NK-92 (cell line): ENCODE results near the gene CYFIP1.

Experiments
- DNase-seq: peaks from one replicate; lab custom pipeline; 2025; ENCODE audit not compliant: unreplicated experiment; lab: John Stamatoyannopoulos, UW

Gene CYFIP1

GRCh38 chr15:22872936-22873701, 107.0 kb downstream of the CYFIP1 start:
- no peak for DNase-seq

DNA sequence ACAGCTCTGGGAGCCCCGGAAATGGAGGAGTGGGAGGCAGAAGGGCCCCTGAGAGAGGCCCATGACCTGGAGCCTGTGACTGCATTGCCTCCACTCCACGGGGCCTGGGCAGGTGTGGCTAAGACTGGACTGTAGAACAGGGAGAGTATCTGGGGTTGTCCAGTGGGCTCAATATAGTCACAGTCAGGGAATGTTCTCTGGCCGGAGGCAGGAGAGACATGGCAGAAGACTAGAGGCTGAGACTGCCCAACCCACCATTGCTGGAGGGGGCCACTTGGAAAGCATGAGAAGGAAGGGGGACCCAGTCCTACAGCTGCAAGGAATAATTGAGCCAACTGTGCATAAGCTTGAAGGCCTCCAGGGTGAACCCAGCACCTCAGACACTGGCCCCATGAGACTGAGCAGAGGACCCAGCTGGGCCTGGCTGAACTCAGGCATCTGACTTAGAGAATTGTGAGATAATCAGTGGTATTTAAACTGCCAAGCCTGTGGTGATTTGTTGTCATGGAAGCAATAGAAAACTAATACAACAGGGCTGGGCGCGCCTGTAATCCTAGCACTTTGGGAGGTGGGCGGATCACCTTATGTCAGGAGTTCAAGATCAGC, 108.6 kb downstream of the CYFIP1 start:
- DNase-seq = no peak

DNA sequence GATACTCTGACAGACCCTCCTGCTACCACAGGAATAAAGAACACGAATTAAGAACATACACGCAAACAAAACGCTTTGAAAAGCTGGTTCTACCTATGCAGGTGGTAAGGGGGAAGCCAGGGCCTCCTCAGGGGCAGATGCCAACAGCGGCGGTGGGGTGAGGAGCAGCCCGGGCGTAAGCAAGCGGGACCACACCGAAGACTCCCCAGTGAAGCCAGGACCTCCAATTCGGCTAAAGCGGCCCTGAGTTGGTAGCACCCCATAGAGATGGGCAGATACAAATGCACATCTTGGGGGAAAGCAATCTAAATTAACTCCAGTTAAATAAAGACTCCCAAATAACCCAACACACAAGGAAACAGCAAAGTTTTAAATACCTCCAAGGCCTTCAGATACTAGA, 109.3 kb downstream of the CYFIP1 start:
- no peak for DNase-seq

GRCh38 chr15:22869856-22870255, 110.3 kb downstream of the CYFIP1 start:
- no peak for DNase-seq

DNA sequence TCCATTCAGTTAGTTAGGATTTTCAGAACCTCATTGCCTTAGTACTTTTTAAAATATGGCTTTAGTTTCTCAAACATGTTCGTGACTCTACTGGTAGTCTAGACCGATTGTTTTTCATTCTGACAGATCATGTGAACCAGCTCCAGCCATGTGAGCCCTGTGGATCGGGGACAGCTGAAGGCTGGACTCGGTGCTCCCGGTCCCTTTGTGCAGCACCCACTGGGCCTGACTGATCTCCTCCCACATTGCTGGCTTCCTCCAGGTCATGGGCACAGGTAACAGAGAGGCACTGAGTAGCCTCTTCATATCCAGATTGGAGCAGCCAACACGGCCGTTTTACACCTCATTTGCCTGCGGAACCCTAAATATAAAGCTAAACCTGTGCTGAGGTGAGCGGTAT, 111.2 kb downstream of the CYFIP1 start:
- no peak for DNase-seq

DNA sequence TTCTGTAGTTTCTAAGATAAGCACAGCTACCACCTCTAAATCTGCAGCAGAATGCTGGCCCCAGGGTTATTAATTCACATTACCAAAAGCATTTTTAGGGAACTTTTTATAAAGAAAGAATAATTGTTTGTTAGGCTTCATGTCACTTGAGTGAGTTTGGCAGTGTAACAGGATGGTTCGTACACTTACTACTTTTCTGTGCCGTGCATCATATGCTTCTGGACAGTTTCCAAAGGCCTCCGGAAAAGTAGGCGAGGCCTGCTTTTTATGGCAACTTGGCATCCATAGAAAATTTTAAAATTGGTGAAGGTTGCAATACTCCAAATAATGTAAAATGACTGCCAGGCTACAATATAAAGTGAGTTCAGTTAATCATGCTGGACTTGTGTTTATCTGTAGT, 111.7 kb downstream of the CYFIP1 start:
- no peak for DNase-seq

GRCh38 chr15:22867886-22868285, 112.3 kb downstream of the CYFIP1 start:
- DNase-seq = no peak

- no peak for DNase-seq
Measured at GRCh38 chr15:22866079-22866478, 114.1 kb downstream of the CYFIP1 start.

GRCh38 chr15:22863356-22863755, 116.8 kb downstream of the CYFIP1 start:
- DNase-seq = no peak

GRCh38 chr15:22861161-22861560, 119.0 kb downstream of the CYFIP1 start:
- no peak for DNase-seq

GRCh38 chr15:22856659-22857058, 123.5 kb downstream of the CYFIP1 start:
- DNase-seq = no peak

DNA sequence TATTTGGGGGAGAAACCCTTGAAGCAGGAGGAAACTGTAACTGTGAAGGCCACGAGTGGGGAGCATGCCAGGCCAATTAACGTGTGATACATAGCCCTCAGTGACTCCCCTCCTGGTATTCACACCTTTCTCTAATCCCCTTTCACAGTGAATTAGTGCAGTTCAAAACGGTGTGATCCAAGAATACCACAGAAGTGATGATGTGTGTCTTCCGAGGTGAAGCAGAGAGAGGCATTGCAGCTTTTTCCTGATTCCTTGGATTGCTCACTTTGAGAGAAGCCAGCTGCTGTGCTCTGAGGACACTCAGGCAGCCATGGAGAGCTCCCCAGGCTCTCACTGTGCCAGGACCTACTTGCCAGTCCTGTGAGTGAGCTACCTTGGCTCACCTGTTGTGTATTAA, 124.4 kb downstream of the CYFIP1 start:
- no peak for DNase-seq

DNA sequence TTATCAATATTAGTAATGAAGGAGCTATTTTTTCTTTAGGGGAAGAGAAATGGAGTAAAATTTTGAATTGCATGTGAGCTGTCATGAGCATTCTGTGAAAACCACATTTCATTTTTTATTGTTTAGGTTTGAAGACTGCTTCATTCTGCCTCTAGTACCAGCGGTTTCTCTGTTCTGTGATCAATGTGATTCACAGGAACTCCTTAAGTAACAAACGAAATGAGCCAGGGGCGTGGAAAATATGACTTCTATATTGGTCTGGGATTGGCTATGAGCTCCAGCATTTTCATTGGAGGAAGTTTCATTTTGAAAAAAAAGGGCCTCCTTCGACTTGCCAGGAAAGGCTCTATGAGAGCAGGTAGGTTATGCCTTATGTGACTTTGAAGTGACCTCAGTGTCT, 128.7 kb downstream of the CYFIP1 start:
- DNase-seq = no peak

DNA sequence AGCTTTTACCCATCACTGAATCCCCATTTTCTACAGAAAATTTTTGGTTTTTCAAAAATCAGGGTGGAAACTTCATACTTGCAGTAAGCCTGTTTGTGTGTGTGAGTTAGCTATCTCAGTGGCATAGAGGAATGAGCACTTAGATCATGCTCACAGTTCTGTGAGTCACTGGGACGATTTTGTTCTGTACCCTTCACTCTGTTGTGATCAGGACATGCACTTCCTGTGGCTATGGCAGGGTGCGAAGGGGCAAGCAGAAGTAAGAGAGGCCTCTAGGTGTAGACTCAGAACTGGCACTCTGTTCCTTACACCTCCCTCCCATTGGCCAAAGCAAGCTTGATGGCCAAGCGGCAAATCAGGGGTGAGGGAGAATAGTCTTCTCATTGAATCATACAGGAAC, 130.1 kb downstream of the CYFIP1 start:
- DNase-seq = no peak

DNA sequence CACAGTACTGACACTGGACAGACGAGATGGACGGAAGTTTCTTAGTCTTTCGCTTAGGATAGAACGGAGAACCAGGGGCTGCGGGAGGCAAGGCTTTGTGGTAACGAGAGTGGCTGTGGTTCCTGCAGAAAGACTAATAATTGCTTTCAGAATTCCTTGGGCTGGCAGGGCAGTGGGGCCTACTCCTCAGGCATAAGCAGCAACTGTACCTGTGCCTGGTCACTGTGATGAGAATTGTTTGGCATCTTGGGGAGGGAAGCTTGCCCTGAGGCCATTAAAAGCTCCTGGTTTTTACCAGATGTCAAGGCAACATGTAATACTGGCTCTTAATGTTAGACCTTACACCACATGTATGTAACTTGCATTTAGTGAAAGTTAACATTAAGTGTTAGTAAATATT, 134.1 kb downstream of the CYFIP1 start:
- no peak for DNase-seq

- no peak for DNase-seq
Measured at GRCh38 chr15:22845289-22845900, 134.8 kb downstream of the CYFIP1 start.

GRCh38 chr15:22844421-22845288, 135.5 kb downstream of the CYFIP1 start:
- no peak for DNase-seq

- no peak for DNase-seq
Measured at GRCh38 chr15:22839046-22839695, 141.0 kb downstream of the CYFIP1 start.

- DNase-seq = peak; percentile 86
Measured at GRCh38 chr15:22838292-22839042, 141.7 kb downstream of the CYFIP1 start, which contains the start of gene NIPA2. Gene NIPA2, plus strand, starts transcription at chr15:22838666. Its CDS starts 13,066 bp downstream, at chr15:22851732.

- DNase-seq = no peak
Measured at GRCh38 chr15:22831473-22831872, 148.7 kb downstream of the CYFIP1 start.
